ENCODE measurements around the gene DSG2.
"Not testable (repeated sequence)": the region's sequence is repeated elsewhere in the genome, so short reads cannot be mapped to it uniquely, and the experiment has no call there.

DSG2 gene

GRCh38 chr18:31492671-31493070 is 5.3 kb upstream of the DSG2 start:
- Mint-ChIP-seq H3K27ac (no peak overlapping the region), H3K27me3 (peaks cover 23% of the 10 kb centered on the region), H3K9me3 (no peaks in the 10 kb centered on the region), H3K4me3 (no peak overlapping the region), H3K36me3 (no peaks in the 10 kb centered on the region), H3K4me1 (no peaks in the 10 kb centered on the region)
- CTCF ChIA-PET, result no interaction called here
- no peak for DNase-seq

DNA sequence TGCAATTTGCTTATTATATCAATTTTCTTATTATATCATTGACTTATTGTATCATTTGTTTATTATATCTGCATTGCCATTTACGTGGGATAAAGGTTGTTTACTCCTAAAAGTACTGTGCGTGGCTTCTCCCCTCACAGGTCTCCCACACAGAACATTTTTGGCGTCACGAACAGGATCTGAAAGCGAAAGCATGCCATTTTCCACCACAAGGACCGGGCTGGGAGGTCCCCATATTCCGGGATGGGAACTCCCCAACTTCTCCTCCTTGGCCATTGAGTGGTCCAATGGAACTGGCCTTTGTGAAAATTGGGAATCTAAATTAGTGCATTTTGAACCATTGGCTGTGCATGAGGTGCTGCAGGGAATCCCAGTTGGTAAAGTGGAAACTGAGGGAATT is 4.8 kb upstream of the DSG2 start:
- Mint-ChIP-seq H3K36me3 (no peaks in the 10 kb centered on the region), H3K4me3 (no peak overlapping the region), H3K4me1 (no peaks in the 10 kb centered on the region), H3K9me3 (no peaks in the 10 kb centered on the region), H3K27ac (no peak overlapping the region), H3K27me3 (peaks cover 24% of the 10 kb centered on the region)
- CTCF ChIA-PET, result no interaction called here
- no peak for DNase-seq

GRCh38 chr18:31493941-31494340 is 4.0 kb upstream of the DSG2 start:
- CTCF ChIA-PET, result interaction anchor here (0.7 kb wide), 1 partner anchor 229 kb away, joined by 3 read pairs; no protein-coding TSS in a partner anchor

GRCh38 chr18:31494705-31495244 is 3.2 kb upstream of the DSG2 start:
- H3K36me3 Mint-ChIP-seq, DNase-seq, H3K4me1 Mint-ChIP-seq, CTCF ChIA-PET, H3K9me3 Mint-ChIP-seq, H3K27ac Mint-ChIP-seq, H3K4me3 Mint-ChIP-seq: not testable (repeated sequence)
- H3K27me3 Mint-ChIP-seq, result peaks cover 33% of the 10 kb centered on the region

More at GRCh38 chr18:31493941-31494340, 4.0 kb upstream of the DSG2 start:
- Mint-ChIP-seq H3K27me3 (peaks cover 28% of the 10 kb centered on the region), H3K4me1 (peaks cover 5% of the 10 kb centered on the region), H3K4me3 (no peak overlapping the region), H3K9me3 (no peaks in the 10 kb centered on the region), H3K27ac (no peak overlapping the region), H3K36me3 (no peaks in the 10 kb centered on the region)
- no peak for DNase-seq

DNA sequence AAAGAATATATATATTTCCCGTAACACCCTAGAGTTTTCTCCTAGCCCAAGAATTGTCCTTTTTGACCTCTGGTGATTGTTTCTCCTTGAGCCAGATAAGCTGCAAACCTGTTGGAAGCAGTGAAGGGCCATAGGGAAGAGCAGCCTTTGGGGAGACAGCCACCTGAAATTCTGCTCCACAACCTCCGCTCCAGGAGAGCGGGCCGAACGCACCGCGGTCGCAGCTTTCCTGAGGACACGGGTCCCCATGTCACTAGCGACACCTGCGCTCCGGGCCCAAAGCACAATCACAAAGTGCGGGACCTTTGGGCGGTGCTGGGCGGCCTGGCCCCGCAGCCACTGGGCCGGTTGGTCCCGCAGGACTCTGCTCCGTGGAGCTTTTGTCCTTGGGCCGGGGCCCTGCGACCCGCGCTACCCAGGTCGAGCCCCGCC is 557 bp upstream of the DSG2 start:
- CTCF ChIA-PET, result no interaction called here
- H3K27ac Mint-ChIP-seq, result no peak overlapping the region

DNA sequence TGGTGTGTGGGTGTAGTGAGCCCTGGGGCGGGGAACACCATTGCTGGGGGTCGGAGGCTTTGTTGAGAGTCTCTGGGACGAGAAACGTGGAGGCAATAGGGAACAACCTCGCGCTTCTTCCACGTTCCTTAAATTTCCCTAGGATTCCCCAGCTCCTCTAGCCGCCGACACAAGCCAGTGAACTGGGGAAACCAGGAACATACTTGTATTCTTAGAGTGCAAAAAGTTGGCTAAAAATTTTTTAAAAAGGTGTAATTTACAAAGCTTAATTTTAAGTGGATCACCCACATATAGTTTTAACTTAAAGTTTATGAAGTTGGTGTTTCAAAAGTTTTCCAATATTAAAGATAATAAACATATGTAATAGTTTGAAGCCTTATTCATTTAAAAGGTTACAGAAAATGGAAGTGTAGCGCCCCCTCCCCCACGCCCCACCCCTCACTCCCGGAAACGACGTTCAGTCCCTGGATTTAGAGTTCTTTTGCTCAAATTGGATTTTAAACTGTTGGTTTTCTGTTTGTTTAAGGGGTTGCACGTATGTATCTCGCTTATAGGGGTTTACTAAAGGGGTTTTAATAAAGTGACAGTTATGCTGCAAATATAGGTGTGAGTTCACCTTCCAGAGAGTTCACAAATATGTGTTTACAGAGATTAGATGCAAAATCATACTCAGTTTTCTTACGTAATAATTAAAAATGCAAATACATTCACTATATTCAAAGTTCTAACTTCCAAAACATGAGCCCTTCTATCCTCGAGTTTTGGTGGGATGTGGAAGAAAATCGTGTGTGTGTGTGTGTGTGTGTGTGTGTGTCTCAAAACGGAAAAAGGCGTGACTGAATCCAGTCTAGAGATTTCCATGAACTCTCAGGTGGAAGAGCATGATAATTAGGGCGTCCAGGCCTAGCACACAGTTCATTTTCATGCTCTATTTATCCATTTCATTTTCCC is 872 bp downstream of the DSG2 start:
- DNase-seq, result no peak
- H3K27me3 Mint-ChIP-seq, result peaks cover 49% of the 10 kb centered on the region
- CTCF ChIA-PET, result no interaction called here

More for the DNA sequence above, 557 bp upstream of the DSG2 start:
- no peak for DNase-seq
- Mint-ChIP-seq H3K27me3 (peaks cover 46% of the 10 kb centered on the region), H3K4me3 (no peak overlapping the region), H3K36me3 (no peaks in the 10 kb centered on the region), H3K4me1 (peaks cover 9% of the 10 kb centered on the region), H3K9me3 (no peaks in the 10 kb centered on the region)

DNA sequence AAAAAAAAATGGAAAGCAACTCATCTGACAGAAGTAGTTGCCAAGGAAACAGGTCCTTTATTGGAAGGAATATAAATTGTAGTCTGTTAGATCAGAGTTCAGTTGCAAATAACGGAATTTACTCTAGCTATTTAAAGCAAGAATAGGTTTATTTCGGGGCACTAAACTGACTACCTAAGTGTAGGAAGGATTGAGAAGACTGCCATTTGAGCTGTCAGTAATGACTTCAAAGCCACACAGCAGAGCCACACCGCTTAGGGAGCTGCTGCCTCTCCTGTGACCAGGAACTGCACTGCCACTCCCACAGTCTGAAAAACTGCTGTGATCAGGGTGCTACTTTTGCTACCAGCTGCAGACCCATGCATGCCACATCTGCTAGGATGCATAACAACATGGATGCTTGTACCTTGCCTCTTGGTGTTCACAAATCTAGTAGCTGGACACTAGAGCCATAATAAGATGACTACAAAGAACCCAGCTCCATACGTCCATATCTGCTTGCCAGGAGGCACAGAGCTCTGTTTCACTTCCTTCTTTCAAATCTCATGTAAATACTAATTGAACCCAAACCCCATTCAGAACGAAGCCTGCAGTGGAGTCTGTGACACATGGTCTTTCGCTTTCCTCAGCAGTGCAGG is 2.2 kb downstream of the DSG2 start:
- H3K27ac Mint-ChIP-seq, result no peak overlapping the region
- H3K27me3 Mint-ChIP-seq, result peaks cover 49% of the 10 kb centered on the region
- no peak for DNase-seq
- H3K36me3 Mint-ChIP-seq, result no peaks in the 10 kb centered on the region
- H3K4me3 Mint-ChIP-seq, result no peak overlapping the region
- CTCF ChIA-PET, result no interaction called here
- H3K9me3 Mint-ChIP-seq, result no peaks in the 10 kb centered on the region
- peaks cover 9% of the 10 kb centered on the region for H3K4me1 Mint-ChIP-seq

More for the DNA sequence above, 872 bp downstream of the DSG2 start:
- peaks cover 9% of the 10 kb centered on the region for H3K4me1 Mint-ChIP-seq
- H3K27ac Mint-ChIP-seq, result no peak overlapping the region
- H3K4me3 Mint-ChIP-seq, result peak overlapping the region; percentile 67
- no peaks in the 10 kb centered on the region for H3K36me3 Mint-ChIP-seq
- no peaks in the 10 kb centered on the region for H3K9me3 Mint-ChIP-seq

DNA sequence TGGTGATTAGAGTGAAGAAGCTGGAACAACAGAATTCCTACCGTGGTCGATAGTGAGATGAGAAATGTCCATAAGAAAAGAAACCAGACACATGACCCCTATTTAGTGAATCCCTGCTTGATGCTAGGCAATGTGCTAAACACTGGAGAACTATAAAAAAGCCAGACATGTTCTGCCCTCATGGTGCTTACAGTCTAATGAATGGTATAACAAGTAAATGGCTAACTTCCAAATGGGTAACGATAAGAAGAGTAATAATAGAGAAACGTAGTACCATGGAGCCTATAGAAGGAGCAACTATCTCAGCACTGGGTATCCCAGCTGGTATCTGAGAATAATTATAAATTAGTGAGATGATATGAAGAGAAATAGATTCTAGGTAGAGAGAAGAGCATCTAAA is 5.0 kb downstream of the DSG2 start:
- no peak overlapping the region for H3K27ac Mint-ChIP-seq
- H3K4me1 Mint-ChIP-seq, result peaks cover 9% of the 10 kb centered on the region
- no peaks in the 10 kb centered on the region for H3K9me3 Mint-ChIP-seq
- DNase-seq, result no peak
- CTCF ChIA-PET, result no interaction called here
- H3K27me3 Mint-ChIP-seq, result peaks cover 28% of the 10 kb centered on the region
- H3K36me3 Mint-ChIP-seq, result no peaks in the 10 kb centered on the region
- H3K4me3 Mint-ChIP-seq, result no peak overlapping the region

GRCh38 chr18:31504455-31505147 is 6.6 kb downstream of the DSG2 start:
- H3K27me3 Mint-ChIP-seq, result peaks cover 16% of the 10 kb centered on the region
- H3K4me3 Mint-ChIP-seq, result no peak overlapping the region
- CTCF ChIA-PET, result no interaction called here
- no peaks in the 10 kb centered on the region for H3K36me3 Mint-ChIP-seq
- DNase-seq, result no peak
- H3K9me3 Mint-ChIP-seq, result no peaks in the 10 kb centered on the region
- H3K4me1 Mint-ChIP-seq, result no peaks in the 10 kb centered on the region
- no peak overlapping the region for H3K27ac Mint-ChIP-seq

GRCh38 chr18:31505156-31505555 is 7.2 kb downstream of the DSG2 start:
- Mint-ChIP-seq H3K36me3 (no peaks in the 10 kb centered on the region), H3K27me3 (peaks cover 14% of the 10 kb centered on the region), H3K27ac (no peak overlapping the region), H3K9me3 (no peaks in the 10 kb centered on the region), H3K4me3 (no peak overlapping the region), H3K4me1 (no peaks in the 10 kb centered on the region)
- no peak for DNase-seq
- CTCF ChIA-PET, result no interaction called here

DNA sequence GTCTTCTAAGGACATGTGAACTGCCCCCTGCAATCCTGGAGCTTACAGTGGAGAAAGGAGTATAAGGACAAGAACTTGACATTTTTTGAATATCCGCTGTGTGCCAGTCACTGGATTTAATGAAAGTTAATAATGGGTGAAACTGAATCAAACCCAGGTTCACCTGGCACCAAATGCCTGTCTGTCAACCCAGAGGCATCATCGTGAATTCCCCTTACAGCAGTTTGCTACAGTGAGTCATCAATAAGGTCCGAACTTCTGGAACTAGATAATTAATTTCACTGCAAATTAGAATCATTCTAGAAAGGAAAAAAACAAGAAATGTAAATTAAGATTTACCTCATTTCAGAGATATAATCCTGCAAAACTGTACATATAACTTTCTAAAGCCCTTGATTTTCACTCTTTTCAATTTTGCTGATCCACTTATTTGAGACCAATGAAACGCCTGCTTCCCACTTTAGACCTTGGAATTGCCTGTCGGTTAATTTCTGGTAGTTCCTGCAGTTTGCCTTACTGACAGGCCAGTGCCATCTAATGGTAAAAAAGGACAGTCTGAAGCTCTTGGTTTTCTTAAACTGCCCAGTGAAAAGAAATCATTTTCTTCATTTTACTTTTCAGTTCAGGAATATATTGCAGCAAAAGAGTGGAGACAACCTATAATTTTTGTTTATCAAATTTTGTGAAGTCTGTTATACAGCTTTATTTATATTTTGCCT is 8.2 kb downstream of the DSG2 start:
- DNase-seq, result no peak
- H3K27me3 Mint-ChIP-seq, result peaks cover 8% of the 10 kb centered on the region
- H3K27ac Mint-ChIP-seq, result no peak overlapping the region
- H3K9me3 Mint-ChIP-seq, result no peaks in the 10 kb centered on the region
- H3K36me3 Mint-ChIP-seq, result no peaks in the 10 kb centered on the region
- no peaks in the 10 kb centered on the region for H3K4me1 Mint-ChIP-seq
- CTCF ChIA-PET, result no interaction called here
- H3K4me3 Mint-ChIP-seq, result no peak overlapping the region

GRCh38 chr18:31507124-31507523 is 9.1 kb downstream of the DSG2 start:
- not testable (repeated sequence) for H3K36me3 Mint-ChIP-seq, H3K27ac Mint-ChIP-seq

GRCh38 chr18:31508781-31509180 is 10.8 kb downstream of the DSG2 start:
- Mint-ChIP-seq H3K36me3 (no peaks in the 10 kb centered on the region), H3K4me1 (no peaks in the 10 kb centered on the region), H3K27me3 (no peaks in the 10 kb centered on the region), H3K27ac (no peak overlapping the region), H3K4me3 (no peak overlapping the region), H3K9me3 (no peaks in the 10 kb centered on the region)
- DNase-seq, result no peak
- CTCF ChIA-PET, result no interaction called here

More at GRCh38 chr18:31507124-31507523, 9.1 kb downstream of the DSG2 start:
- DNase-seq, CTCF ChIA-PET, H3K9me3 Mint-ChIP-seq, H3K27me3 Mint-ChIP-seq, H3K4me1 Mint-ChIP-seq, H3K4me3 Mint-ChIP-seq: not testable (repeated sequence)

DNA sequence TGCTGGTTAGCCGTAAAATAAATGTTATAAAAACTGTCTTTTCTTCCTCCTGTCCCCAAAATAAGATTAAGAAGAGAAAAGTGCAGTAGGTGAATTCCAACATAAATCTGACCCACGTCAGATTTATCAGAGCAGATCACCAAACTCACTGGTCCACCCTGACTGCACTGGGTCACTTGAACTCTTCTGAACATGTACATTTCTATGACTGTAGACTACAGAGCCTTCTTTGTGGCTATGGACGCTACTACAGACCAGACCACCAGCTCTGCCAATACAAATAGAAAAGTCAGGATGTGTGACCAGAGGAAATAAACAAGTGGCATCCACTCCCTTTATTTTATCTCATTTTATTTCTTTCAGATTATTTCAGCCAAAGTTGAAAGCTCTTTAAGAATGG is 11.6 kb downstream of the DSG2 start:
- no peak for DNase-seq
- no peak overlapping the region for H3K4me3 Mint-ChIP-seq
- no peaks in the 10 kb centered on the region for H3K36me3 Mint-ChIP-seq
- H3K27me3 Mint-ChIP-seq, result no peaks in the 10 kb centered on the region
- no peaks in the 10 kb centered on the region for H3K4me1 Mint-ChIP-seq
- CTCF ChIA-PET, result interaction anchor here (1.1 kb wide), 1 partner anchor 30 kb away, joined by 3 read pairs; no protein-coding TSS in a partner anchor
- no peaks in the 10 kb centered on the region for H3K9me3 Mint-ChIP-seq
- H3K27ac Mint-ChIP-seq, result no peak overlapping the region
